ENCODE measurements around the gene RAPGEF2.

Gene RAPGEF2

DNA sequence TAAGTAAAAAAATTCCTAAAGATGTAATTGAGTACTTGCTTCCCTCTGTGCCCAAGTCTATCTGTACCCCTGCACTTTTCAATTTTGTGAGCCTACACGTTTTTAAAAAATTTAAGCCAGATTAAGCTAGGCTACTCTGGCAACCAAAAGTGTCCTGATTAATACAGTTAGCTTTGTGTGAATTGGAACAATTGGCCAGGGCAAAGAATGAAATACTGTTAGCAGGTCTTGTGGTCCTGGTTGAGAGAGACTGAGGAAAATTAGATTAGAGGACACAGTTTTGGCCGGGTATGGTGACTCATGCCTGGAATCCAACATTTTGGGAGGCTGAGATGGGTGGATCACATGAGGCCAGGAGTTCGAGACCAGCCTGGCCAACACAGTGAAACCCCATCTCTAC, 293.3 kb downstream of the RAPGEF2 start:
- DNase-seq: no peak
- in situ Hi-C loops (cut with HindIII; ENCODE audit: low pct_ligation_motif_present, low pct_unique_long_range_greater_than_20kb, low sequenced_read_pairs): no loop called here

DNA sequence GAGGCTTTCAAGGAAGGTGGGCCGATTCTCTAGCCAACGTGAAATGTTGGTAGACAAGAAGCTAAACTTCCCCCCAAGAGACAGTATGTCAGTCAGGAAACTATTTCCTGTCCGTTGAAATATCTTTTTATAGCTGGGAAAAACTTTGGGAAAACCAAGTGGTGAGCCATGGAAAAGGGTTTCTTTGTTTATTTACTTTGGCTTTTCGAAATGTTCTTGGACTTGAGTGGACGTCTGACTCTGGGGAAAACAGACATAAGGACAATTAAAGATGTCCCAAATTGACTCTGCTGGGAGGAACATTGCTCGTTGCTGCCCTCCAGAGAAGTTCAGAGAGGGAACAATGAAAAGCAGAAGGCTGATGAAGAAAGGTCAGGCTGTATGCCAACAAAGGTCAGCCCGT, 295.4 kb downstream of the RAPGEF2 start:
- in situ Hi-C loops (cut with HindIII; ENCODE audit: low pct_ligation_motif_present, low pct_unique_long_range_greater_than_20kb, low sequenced_read_pairs): no loop called here
- DNase-seq: no peak

DNA sequence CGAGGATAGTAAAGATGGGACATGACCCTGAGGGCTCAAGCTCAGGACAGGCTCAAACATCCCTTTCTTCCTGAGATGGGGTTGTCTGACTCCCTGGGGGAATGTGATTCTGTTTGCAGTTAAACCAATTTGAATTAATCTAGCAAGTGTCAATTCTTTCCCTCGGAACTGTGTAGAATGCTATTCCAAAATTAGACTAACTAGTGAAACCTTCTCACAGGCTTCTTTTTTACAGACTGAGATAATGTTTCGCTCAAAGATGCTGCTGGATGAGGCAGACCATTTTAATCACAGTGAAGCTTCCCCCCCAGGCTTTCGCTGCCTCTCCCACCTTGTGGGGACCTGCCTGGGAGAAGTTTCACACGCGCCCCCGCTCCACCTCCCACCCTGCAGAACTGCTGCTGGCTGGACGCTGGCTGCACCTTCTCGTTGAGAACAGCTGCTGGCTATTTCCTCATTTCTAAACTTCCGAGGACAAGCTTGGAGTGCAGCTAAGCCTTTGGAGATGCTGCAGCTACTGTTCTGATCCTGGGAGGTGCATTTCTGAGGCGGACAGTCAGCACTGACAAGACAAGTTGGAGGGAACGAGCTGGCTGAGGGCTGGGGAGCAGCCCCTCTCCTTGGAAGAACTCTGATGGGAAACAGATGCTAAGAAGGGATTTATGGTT, 297.8 kb downstream of the RAPGEF2 start:
- in situ Hi-C loops (cut with HindIII; ENCODE audit: low pct_ligation_motif_present, low pct_unique_long_range_greater_than_20kb, low sequenced_read_pairs): no loop called here

DNA sequence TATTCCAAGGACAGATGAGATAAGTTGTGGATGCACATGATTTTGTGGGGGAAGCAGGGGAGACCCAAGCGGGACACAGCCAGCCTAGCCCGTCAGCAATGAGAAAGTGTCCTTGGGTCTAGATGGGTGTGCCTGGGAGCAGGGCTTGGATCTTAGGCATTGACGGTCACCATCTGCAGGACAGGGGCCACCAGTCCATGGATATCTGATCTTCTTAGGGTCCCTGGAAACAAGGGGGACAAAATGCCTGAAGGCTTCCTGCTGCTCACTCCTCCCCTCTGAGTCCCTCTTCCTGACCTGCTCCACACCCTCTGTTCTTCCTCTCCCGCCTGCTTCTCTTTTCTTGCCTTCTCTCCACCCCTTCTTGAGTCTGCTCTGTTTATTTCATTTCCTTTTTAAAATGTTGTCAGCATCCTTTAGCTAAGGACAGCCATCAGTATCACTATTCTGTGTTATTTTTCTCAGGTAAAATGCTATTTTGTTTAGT, 298.4 kb downstream of the RAPGEF2 start:
- in situ Hi-C loops (cut with HindIII; ENCODE audit: low pct_ligation_motif_present, low pct_unique_long_range_greater_than_20kb, low sequenced_read_pairs): no loop called here
- no peak for DNase-seq

More for the DNA sequence above, 297.8 kb downstream of the RAPGEF2 start:
- DNase-seq: no peak

DNA sequence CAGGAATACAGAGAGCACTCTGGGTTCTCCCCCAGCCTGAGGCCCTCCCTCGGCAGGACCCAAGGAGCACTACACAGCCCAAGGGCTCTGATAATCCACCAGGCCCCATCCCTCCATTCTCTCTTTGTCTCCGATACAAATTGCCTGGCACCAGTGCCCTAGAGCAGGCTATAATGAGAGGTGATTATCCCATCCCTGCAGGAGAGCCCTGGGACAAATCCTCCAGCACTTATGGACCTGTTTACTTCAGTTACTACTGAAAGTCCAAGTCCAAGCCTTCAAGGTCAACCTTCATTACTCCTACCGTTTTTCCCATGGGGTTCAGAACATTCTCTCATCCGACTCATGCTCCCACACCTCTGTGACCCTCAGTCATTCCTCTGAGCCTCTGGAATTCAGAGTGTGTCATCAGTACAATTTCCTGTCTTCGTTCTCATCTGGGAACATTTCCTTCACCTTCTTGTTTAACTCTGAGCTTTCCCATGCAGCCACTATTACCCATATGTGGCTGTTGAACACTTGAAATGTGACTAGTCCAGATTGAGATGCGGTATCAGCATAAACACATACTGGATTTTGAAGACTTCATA, 299.0 kb downstream of the RAPGEF2 start:
- in situ Hi-C loops (cut with HindIII; ENCODE audit: low pct_ligation_motif_present, low pct_unique_long_range_greater_than_20kb, low sequenced_read_pairs): no loop called here
- peak; percentile 77 for DNase-seq
